Karpas-422 (cell line): ENCODE measurements around the gene FAM185A. TPM values are rescaled to one million over a fixed set of nuclear protein-coding genes. Genes with fewer than 3 reads are reported as not detected.
"Not testable (repeated sequence)": the region's sequence is repeated elsewhere in the genome, so short reads cannot be mapped to it uniquely, and the experiment has no call there.

ENCODE experiments used
- DNase-seq: peaks from one replicate; pipeline ENCODE4 v3.0.0-alpha.2; 2015
- H2AFZ ChIP-seq: fragments of 200-600 bp; sonication (generic); 2 replicates; pipeline ENCODE4 v1.6.1; 2014; ENCODE audit warnings: antibody characterized with exemption, low read length, mixed read lengths
- H3K27ac ChIP-seq: fragments of 200-600 bp; sonication (generic); 2 replicates; pipeline ENCODE4 v1.5.1; 2014; ENCODE audit warnings: mild to moderate bottlenecking, low read length, moderate library complexity
- H3K27me3 ChIP-seq: fragments of 200-600 bp; sonication (generic); 2 replicates; pipeline ENCODE4 v1.6.1; 2014; ENCODE audit warnings: low read length, mixed read lengths
- H3K36me3 ChIP-seq: fragments of 200-600 bp; sonication (generic); 2 replicates; pipeline ENCODE4 v1.6.1; 2014; ENCODE audit warnings: low read length, mixed read lengths; ENCODE audit not compliant: insufficient read depth
- H3K4me1 ChIP-seq: fragments of 200-600 bp; sonication (generic); 2 replicates; pipeline ENCODE4 v1.6.1; 2014; ENCODE audit warnings: mild to moderate bottlenecking, low read length, mixed read lengths
- H3K4me2 ChIP-seq: fragments of 200-600 bp; sonication (generic); 2 replicates; pipeline ENCODE4 v1.6.1; 2014; ENCODE audit warnings: low read length, low read depth, mild to moderate bottlenecking; ENCODE audit not compliant: poor library complexity, severe bottlenecking
- H3K4me3 ChIP-seq: fragments of 200-600 bp; sonication (generic); 2 replicates; pipeline ENCODE4 v1.5.1; 2014; ENCODE audit warnings: mild to moderate bottlenecking, antibody characterized with exemption, low read length, mixed read lengths
- H3K79me2 ChIP-seq: fragments of 200-600 bp; sonication (generic); 2 replicates; pipeline ENCODE4 v1.6.1; 2014; ENCODE audit warnings: mild to moderate bottlenecking, low read length, mixed read lengths
- H3K9ac ChIP-seq: fragments of 200-600 bp; sonication (generic); 2 replicates; pipeline ENCODE4 v1.6.0; 2014; ENCODE audit warnings: low read length
- H3K9me2 ChIP-seq: fragments of 200-600 bp; sonication (generic), shearing (Covaris generic); replicated peaks from 2 replicates; pipeline ENCODE4 v1.6.0; 2014; ENCODE audit warnings: mild to moderate bottlenecking, low read length, moderate library complexity; ENCODE audit not compliant: insufficient read depth
- H3K9me3 ChIP-seq: fragments of 300-700, 200-600 bp; sonication (generic); 2 replicates; pipeline ENCODE4 v1.6.1; 2014; ENCODE audit warnings: low read length, mixed read lengths
- H4K20me1 ChIP-seq: fragments of 200-600 bp; sonication (generic); 2 replicates; pipeline ENCODE4 v1.6.1; 2014; ENCODE audit warnings: mild to moderate bottlenecking, antibody characterized with exemption, low read length, low read depth; ENCODE audit not compliant: insufficient read depth
- total RNA-seq: library from RNA; depleted of rRNA; stranded (reverse); fragments of >200 nt; shearing (Covaris generic); gene quantifications from 2 replicates; pipeline ENCODE4 v1.2.3, GENCODE V29; 2014; ENCODE audit warnings: low replicate concordance; rRNA removed

The FAM185A gene
- total RNA-seq: 3.5 and 4.0 TPM in 2 replicates

DNA sequence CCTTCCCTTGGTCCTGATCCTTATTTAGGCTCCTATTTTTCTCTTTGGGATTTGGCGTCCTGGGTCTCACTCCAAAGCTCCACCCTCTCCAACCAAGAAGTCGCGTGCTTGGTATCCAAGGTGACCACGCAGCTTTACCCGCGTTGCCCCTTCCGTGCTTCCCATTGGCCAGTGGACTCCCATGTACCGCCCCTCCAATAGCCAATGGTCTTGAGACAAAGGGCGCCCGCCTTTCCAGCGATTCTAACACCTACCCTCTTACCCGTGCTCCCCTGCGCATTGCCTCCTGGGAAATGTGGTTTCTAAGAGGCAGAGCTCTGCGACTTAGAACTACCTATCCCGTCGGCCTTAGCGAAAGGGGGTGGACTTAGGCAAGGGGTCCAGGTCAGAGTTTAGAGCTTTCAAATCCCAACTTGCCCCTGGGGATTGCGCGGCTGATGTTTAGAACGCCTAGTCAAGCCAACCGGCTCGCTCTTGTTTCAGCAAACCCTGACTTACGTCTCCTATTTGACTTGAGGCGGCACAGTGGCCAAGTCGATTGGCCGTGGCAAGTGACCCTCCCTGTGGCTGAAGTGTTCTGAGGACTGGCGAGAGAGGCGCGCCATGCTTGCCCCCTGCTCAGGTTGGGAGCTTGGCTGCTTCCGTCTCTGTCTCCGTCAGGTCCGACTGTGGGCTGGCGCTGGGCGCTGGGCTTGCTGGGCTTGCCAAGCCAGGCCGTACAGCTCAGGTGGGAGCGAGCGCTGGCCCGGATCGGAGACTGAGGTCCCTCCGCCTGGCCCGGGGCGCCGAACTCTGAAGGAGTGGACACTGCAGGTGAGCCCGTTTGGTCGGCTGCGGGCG, at the start of gene FAM185A:
FAM185A (plus strand) TSS at position 395 of the 840 bp plus-strand sequence; CDS start at position 604, 209 bp downstream.
- peak within 1 kb of the TSS; percentile 68 for H3K9ac ChIP-seq
- peak within 1 kb of the TSS; percentile 74 for H3K4me3 ChIP-seq
- DNase-seq: peak; percentile 99
- not testable (repeated sequence) for H4K20me1 ChIP-seq, H3K79me2 ChIP-seq, H3K27me3 ChIP-seq, H3K9me2 ChIP-seq, H3K4me1 ChIP-seq, H3K36me3 ChIP-seq, H3K27ac ChIP-seq, H3K9me3 ChIP-seq
- H2AFZ ChIP-seq: peak within 1 kb of the TSS; percentile 60
- peak within 1 kb of the TSS; percentile 78 for H3K4me2 ChIP-seq

DNA sequence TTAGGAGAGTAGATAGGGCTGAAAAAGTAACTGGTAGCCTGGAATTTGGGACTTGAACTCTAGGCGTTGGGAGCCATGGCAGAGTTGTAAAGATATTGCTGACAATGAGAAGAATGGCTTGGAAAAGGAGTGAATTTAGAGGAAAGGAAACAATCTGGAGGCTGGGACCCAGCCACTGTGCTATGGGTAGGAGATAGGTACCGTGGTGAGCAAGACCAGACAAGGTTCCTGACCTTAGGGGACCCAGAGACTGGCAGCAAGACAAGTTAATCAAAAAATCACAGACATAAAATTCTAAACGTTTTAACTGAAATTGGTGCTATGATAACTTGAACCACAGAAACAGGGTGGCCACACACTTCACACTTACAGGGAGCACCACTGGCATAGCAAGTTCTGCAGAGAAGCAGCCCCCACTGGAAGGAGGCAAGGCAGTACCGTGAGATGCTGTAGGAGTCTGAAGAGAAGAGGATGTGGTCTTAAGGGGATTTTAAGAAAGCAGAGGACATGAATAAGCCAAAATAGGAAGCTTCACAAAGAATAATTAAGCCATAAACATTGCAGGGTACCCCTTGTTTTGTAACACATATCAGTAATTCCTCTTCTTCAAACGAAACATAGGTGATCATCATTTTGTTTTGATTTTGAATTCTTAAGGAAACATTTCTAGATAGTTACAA, 35.6 kb upstream of the FAM185A start:
- not testable (repeated sequence) for DNase-seq, H4K20me1 ChIP-seq, H3K36me3 ChIP-seq, H3K4me1 ChIP-seq, H3K79me2 ChIP-seq, H3K4me3 ChIP-seq, H3K4me2 ChIP-seq, H3K9me2 ChIP-seq, H3K27me3 ChIP-seq, H3K27ac ChIP-seq, H2AFZ ChIP-seq, H3K9me3 ChIP-seq, H3K9ac ChIP-seq

GRCh38 chr7:102713691-102714080, 35.1 kb upstream of the FAM185A start:
- not testable (repeated sequence) for H3K4me3 ChIP-seq, H3K27ac ChIP-seq, H3K36me3 ChIP-seq, H3K79me2 ChIP-seq, H3K27me3 ChIP-seq, H2AFZ ChIP-seq, H3K9ac ChIP-seq, H3K9me3 ChIP-seq, H4K20me1 ChIP-seq, H3K9me2 ChIP-seq, DNase-seq, H3K4me2 ChIP-seq, H3K4me1 ChIP-seq

DNA sequence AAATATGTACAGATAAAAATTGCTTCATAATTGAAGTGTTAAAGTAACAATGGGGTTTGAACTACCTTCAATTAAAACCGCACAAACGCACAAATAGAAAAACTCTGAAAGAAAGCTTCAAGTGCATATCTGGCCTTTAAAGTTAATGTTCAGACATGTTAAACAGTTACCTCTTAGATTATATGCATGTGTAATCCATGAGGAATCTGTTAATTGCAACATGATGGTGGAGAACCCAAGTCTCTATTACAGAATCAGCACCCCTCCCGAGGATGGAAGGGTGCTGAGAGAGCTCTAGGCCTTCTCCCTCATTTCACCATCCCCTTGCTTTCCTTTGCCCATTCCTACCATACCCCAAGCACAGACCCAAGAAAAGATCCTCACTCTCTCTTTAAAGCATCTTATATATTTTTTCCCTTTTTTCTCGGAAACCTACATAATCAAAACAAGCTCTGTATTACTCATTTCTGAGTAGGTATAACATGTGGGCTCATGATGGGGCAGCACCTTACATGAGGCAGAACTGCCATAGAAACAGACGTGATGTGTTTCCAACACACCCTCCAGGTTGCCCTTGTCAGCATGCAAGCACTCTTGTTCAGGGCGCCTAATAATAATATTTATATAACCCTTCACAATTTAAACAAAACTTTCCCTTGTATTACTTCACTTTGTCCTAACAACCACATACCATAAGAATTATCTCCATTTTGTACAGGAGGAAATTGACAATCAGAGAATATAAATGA, 33.9 kb upstream of the FAM185A start:
- not testable (repeated sequence) for H3K9me2 ChIP-seq, H4K20me1 ChIP-seq, H3K9me3 ChIP-seq, H3K9ac ChIP-seq, H3K27me3 ChIP-seq, H3K4me3 ChIP-seq, H3K4me2 ChIP-seq, H2AFZ ChIP-seq, H3K27ac ChIP-seq, H3K4me1 ChIP-seq, H3K79me2 ChIP-seq, DNase-seq, H3K36me3 ChIP-seq

DNA sequence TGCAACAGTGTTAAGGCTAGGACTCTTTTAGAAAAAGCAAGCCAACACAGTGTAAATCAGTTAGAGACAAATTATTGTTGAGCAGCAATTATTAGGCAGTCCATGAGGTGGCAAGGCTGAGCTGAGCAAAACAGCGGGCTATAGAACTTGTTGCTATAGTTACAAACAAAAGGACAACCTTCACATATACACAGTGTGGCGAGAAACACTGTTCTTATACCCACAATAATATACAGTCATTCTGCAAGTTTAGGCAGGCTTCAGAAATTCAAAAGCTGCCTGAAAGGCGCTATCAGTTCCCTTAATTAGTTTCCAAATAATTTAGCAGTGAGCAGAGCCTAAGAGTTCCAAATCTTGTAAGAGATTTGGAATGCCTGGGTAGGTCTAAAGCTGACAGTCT, 33.1 kb upstream of the FAM185A start:
- not testable (repeated sequence) for H3K9ac ChIP-seq, H3K9me2 ChIP-seq, H3K27ac ChIP-seq, H3K9me3 ChIP-seq, H3K36me3 ChIP-seq, H3K4me2 ChIP-seq, H4K20me1 ChIP-seq, H3K4me3 ChIP-seq, H3K27me3 ChIP-seq, H2AFZ ChIP-seq, H3K79me2 ChIP-seq, H3K4me1 ChIP-seq, DNase-seq

- not testable (repeated sequence) for DNase-seq, H2AFZ ChIP-seq, H3K79me2 ChIP-seq, H3K9me2 ChIP-seq, H3K27ac ChIP-seq, H3K9ac ChIP-seq, H3K4me3 ChIP-seq, H3K27me3 ChIP-seq, H4K20me1 ChIP-seq, H3K4me1 ChIP-seq, H3K4me2 ChIP-seq, H3K9me3 ChIP-seq, H3K36me3 ChIP-seq
These were observed 30.3 kb upstream of the FAM185A start for GRCh38 chr7:102718491-102718890.

GRCh38 chr7:102726170-102726569, 22.6 kb upstream of the FAM185A start:
- H3K27me3 ChIP-seq, H3K4me1 ChIP-seq, H3K36me3 ChIP-seq: not testable (repeated sequence)

GRCh38 chr7:102729670-102730069, 19.1 kb upstream of the FAM185A start:
- H3K27ac ChIP-seq, H3K4me1 ChIP-seq, H3K9me2 ChIP-seq, H4K20me1 ChIP-seq, H3K79me2 ChIP-seq, H3K4me3 ChIP-seq, H3K9me3 ChIP-seq, DNase-seq, H3K4me2 ChIP-seq, H3K36me3 ChIP-seq, H3K9ac ChIP-seq, H3K27me3 ChIP-seq, H2AFZ ChIP-seq: not testable (repeated sequence)

More at GRCh38 chr7:102726170-102726569, 22.6 kb upstream of the FAM185A start:
- H3K27ac ChIP-seq, H3K9me3 ChIP-seq, H3K79me2 ChIP-seq, DNase-seq, H3K9me2 ChIP-seq, H2AFZ ChIP-seq, H3K4me3 ChIP-seq, H3K4me2 ChIP-seq, H3K9ac ChIP-seq, H4K20me1 ChIP-seq: not testable (repeated sequence)
